Immature natural killer cell (primary cell): ENCODE results near the gene SORCS2. TPM values are rescaled to one million over a fixed set of nuclear protein-coding genes. Genes with fewer than 3 reads are reported as not detected.

Experiments used
- DNase-seq, 3 donors: peaks; one replicate each; pipeline ENCODE4 v3.0.0; 2022; ENCODE audit warnings: mixed read lengths in 1 of 3
- H3K27ac Mint-ChIP-seq, 6 donors: one replicate each; pipeline ENCODE4 v1.8.0; 2020; ENCODE audit warnings: mixed read lengths in 6 of 6, mild to moderate bottlenecking in 5 of 6, inconsistent platforms in 4 of 6, moderate library complexity in 3 of 6
- H3K27me3 Mint-ChIP-seq, 3 donors: one replicate each; pipeline ENCODE4 v1.8.0; 2020 to 2021; ENCODE audit warnings: low read depth in 3 of 3, mild to moderate bottlenecking in 3 of 3, mixed read lengths in 3 of 3, moderate library complexity in 3 of 3, inconsistent platforms in 1 of 3
- H3K36me3 Mint-ChIP-seq, 3 donors: one replicate each; pipeline ENCODE4 v1.8.0; 2020; ENCODE audit warnings: mixed read lengths in 3 of 3, inconsistent platforms in 2 of 3, mild to moderate bottlenecking in 2 of 3
- H3K4me1 Mint-ChIP-seq, 2 donors: one replicate each; pipeline ENCODE4 v1.8.0; 2020; ENCODE audit warnings: inconsistent platforms in 2 of 2, mild to moderate bottlenecking in 2 of 2, mixed read lengths in 2 of 2, moderate library complexity in 1 of 2
- H3K4me3 Mint-ChIP-seq, 5 donors: one replicate each; pipeline ENCODE4 v1.8.0; 2020; ENCODE audit warnings: mild to moderate bottlenecking in 5 of 5, mixed read lengths in 5 of 5, inconsistent platforms in 3 of 5, moderate library complexity in 3 of 5
- H3K9me3 Mint-ChIP-seq, 6 donors: one replicate each; pipeline ENCODE4 v1.8.0; 2020; ENCODE audit warnings: mild to moderate bottlenecking in 6 of 6, mixed read lengths in 6 of 6, inconsistent platforms in 4 of 6, moderate library complexity in 3 of 6
- polyA plus RNA-seq, 3 donors: library from polyadenylated mRNA; unstranded; fragments of 300-500 nt; fragmentation: Illumina TruSeq; gene quantifications; one replicate each; pipeline ENCODE4 v1.2.3, GENCODE V29; 2021

The SORCS2 gene
- polyA plus RNA-seq, 3 donors from 2014 or later = 0.04 to 0.16 TPM; not detected in 1

DNA sequence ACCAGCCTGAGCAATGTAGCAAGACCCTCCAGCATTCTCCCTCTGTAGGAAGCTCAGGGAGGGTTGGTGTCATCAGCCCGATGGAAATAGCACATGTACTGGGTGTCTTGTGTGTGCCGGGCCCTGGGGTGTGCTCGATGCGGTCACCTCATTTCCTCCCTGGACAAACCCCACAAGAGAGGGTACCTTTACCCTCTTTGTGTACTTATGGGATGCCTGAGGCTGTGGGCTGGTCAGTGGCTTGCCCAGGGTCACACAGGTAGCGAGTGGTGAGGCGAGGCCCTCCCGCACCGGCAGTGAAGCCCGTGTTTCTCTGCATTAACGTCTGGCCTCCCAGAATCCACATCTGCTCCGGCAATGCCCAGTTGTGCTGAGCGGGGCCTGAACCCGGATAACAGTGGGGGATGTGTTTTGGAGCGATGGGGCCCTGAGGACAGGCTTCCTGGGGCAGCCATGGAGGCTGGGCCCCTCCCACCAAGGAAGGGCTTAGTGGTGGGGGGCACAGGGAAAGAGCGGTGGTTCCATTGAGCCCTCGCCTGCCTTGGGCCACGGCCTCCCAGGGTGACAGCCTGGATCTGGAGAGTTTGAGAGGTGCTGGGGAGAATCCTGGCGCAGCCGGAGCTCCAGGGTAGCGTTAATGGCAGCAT, 234.3 kb downstream of the SORCS2 start:
- no peak overlapping the region for H3K27ac Mint-ChIP-seq
- no peak for DNase-seq
- H3K4me3 Mint-ChIP-seq = no peak overlapping the region
- peaks cover 6 to 15% (median 7%) of the 10 kb centered on the region in 3 donors for H3K27me3 Mint-ChIP-seq
- no peaks in the 10 kb centered on the region for H3K4me1 Mint-ChIP-seq
- H3K36me3 Mint-ChIP-seq = no peaks in the 10 kb centered on the region
- H3K9me3 Mint-ChIP-seq = no peaks in the 10 kb centered on the region

DNA sequence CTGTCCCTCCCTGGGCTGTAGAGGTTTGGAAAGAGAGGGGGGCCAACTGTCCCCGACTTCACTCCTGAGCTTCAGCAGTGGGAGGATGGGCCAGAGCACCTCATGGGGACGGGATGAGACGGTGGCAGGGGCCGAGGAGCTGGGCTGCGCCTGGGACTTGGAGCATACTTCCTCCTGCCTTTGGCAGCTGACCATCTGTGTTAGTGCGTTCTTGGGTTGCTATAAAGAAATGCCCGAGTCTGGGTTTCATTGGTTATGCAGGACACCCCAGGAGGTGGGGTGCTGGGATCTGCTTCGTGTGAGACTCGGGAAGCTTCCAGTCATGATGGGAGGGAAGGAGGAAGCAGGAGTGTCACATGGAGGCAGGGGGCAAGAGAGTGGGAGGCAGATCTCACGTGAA, 235.0 kb downstream of the SORCS2 start:
- H3K36me3 Mint-ChIP-seq = no peaks in the 10 kb centered on the region
- H3K27ac Mint-ChIP-seq = peak overlapping the region in 1 of 6 donors; percentile 29
- no peaks in the 10 kb centered on the region for H3K9me3 Mint-ChIP-seq
- H3K27me3 Mint-ChIP-seq = peaks cover 6 to 15% (median 7%) of the 10 kb centered on the region in 3 donors
- DNase-seq = no peak
- no peak overlapping the region for H3K4me3 Mint-ChIP-seq
- no peaks in the 10 kb centered on the region for H3K4me1 Mint-ChIP-seq

GRCh38 chr4:7427831-7428260, 235.5 kb downstream of the SORCS2 start:
- no peak for DNase-seq
- no peak overlapping the region for H3K27ac Mint-ChIP-seq
- no peaks in the 10 kb centered on the region for H3K36me3 Mint-ChIP-seq
- no peaks in the 10 kb centered on the region for H3K9me3 Mint-ChIP-seq
- H3K27me3 Mint-ChIP-seq = peaks cover 6 to 13% (median 7%) of the 10 kb centered on the region in 3 donors
- H3K4me1 Mint-ChIP-seq = no peaks in the 10 kb centered on the region
- no peak overlapping the region for H3K4me3 Mint-ChIP-seq

GRCh38 chr4:7428261-7429068, 236.1 kb downstream of the SORCS2 start:
- no peaks in the 10 kb centered on the region for H3K4me1 Mint-ChIP-seq
- H3K27me3 Mint-ChIP-seq = peaks cover 6 to 13% (median 7%) of the 10 kb centered on the region in 3 donors
- H3K36me3 Mint-ChIP-seq = no peaks in the 10 kb centered on the region
- H3K4me3 Mint-ChIP-seq = no peak overlapping the region
- H3K27ac Mint-ChIP-seq = no peak overlapping the region
- H3K9me3 Mint-ChIP-seq = no peaks in the 10 kb centered on the region
- DNase-seq = no peak

DNA sequence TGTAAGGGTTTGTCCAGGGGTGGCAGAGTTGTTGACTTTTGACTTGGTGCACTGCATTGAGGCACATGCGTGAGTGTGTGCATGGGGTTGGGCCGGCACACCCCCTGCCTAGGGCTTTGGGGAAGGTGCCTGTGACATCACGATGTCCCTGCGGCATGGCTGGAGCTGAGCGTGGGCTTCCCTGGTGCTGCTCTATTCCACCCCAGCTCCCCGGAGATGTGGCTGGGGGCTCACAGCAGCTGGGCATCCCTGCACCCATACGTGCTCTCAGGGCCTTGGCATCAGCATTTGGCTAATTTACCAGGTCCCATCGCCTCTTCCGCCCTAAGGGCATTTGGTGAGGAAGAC, 236.7 kb downstream of the SORCS2 start:
- H3K36me3 Mint-ChIP-seq = no peaks in the 10 kb centered on the region
- no peaks in the 10 kb centered on the region for H3K9me3 Mint-ChIP-seq
- H3K4me1 Mint-ChIP-seq = no peaks in the 10 kb centered on the region
- no peak for DNase-seq
- no peak overlapping the region for H3K4me3 Mint-ChIP-seq
- peaks cover 7 to 13% (median 9%) of the 10 kb centered on the region in 3 donors for H3K27me3 Mint-ChIP-seq
- H3K27ac Mint-ChIP-seq = no peak overlapping the region

GRCh38 chr4:7429601-7430078, 237.3 kb downstream of the SORCS2 start:
- Mint-ChIP-seq H3K27ac (no peak overlapping the region), H3K4me3 (no peak overlapping the region), H3K9me3 (no peaks in the 10 kb centered on the region), H3K36me3 (no peaks in the 10 kb centered on the region), H3K4me1 (no peaks in the 10 kb centered on the region), H3K27me3 (peaks cover 7 to 13% (median 9%) of the 10 kb centered on the region in 3 donors)
- no peak for DNase-seq

- Mint-ChIP-seq H3K9me3 (no peaks in the 10 kb centered on the region), H3K27me3 (peaks cover 7 to 20% (median 12%) of the 10 kb centered on the region in 3 donors), H3K27ac (no peak overlapping the region), H3K36me3 (no peaks in the 10 kb centered on the region), H3K4me3 (no peak overlapping the region), H3K4me1 (peaks cover 7% of the 10 kb centered on the region in 2 donors)
- DNase-seq = no peak
Measured at GRCh38 chr4:7430368-7430964, 238.1 kb downstream of the SORCS2 start.

GRCh38 chr4:7430965-7431695, 238.8 kb downstream of the SORCS2 start:
- no peaks in the 10 kb centered on the region for H3K36me3 Mint-ChIP-seq
- peaks cover 13 to 14% of the 10 kb centered on the region in 2 donors for H3K4me1 Mint-ChIP-seq
- H3K27ac Mint-ChIP-seq = no peak overlapping the region
- no peak for DNase-seq
- H3K27me3 Mint-ChIP-seq = peaks cover 7 to 21% (median 12%) of the 10 kb centered on the region in 3 donors
- H3K4me3 Mint-ChIP-seq = no peak overlapping the region
- H3K9me3 Mint-ChIP-seq = no peaks in the 10 kb centered on the region

GRCh38 chr4:7431696-7432530, 239.6 kb downstream of the SORCS2 start:
- Mint-ChIP-seq H3K27me3 (peaks cover 7 to 21% (median 14%) of the 10 kb centered on the region in 3 donors), H3K36me3 (no peaks in the 10 kb centered on the region), H3K27ac (no peak overlapping the region), H3K4me3 (no peak overlapping the region), H3K4me1 (peaks cover 14 to 18% of the 10 kb centered on the region in 2 donors), H3K9me3 (no peaks in the 10 kb centered on the region)
- no peak for DNase-seq

DNA sequence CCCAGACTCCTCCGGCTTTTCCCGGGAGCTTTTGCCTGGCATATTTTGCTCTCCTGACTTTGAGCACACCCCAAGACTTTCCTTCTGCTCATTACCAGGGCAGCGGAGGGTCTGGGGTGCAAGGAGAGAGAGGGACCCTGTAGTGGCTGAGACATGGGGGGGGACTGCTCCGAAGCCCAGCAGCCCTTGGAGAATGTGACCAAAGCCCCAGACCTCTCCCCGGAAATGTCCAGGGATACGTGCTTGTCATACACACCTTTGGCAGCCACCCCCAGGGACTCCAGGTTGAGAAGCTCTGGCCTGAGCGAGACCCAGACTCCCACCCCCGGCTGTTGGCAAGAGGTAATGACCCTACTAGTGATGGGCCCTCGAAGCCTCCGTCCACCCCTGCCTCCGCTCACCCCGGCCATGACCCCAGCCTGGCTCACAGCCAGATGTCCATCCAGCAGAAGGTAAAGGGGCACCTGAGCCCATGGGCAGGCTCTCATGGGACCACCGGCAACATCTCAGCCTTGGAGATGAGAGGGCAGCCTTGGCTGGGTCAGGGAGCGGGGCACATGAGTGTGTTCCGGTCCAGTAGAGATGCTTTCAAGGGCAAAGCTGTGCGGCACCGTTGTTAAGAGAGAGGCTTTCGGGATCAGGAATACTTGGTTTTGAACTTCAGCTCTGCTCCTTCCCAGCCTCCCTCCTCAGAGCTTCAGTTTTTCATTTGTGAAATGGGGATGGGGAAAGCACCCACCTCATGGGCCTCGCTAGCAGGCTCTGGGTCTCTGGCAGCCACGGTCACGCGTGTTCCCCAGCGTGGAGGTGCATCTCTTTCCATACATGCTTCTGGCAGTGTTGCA, 240.4 kb downstream of the SORCS2 start:
- Mint-ChIP-seq H3K36me3 (no peaks in the 10 kb centered on the region), H3K4me1 (peaks cover 14 to 18% of the 10 kb centered on the region in 2 donors), H3K27me3 (peaks cover 6 to 22% (median 16%) of the 10 kb centered on the region in 3 donors), H3K4me3 (no peak overlapping the region), H3K27ac (no peak overlapping the region), H3K9me3 (no peaks in the 10 kb centered on the region)
- DNase-seq = no peak

GRCh38 chr4:7433376-7434140, 241.2 kb downstream of the SORCS2 start:
- Mint-ChIP-seq H3K27ac (no peak overlapping the region), H3K9me3 (no peaks in the 10 kb centered on the region), H3K4me1 (peaks cover 14 to 18% of the 10 kb centered on the region in 2 donors), H3K4me3 (no peak overlapping the region), H3K36me3 (no peaks in the 10 kb centered on the region), H3K27me3 (peaks cover 5 to 22% (median 22%) of the 10 kb centered on the region in 3 donors)
- DNase-seq = no peak
